Heart right ventricle (tissue), 16 donors: ENCODE measurements around the gene CA7. TPM values are rescaled to one million over a fixed set of nuclear protein-coding genes. Genes with fewer than 3 reads are reported as not detected.

ENCODE experiments used
- ATAC-seq, 8 donors: fragments of 200-7000 bp; cut with Tn5 transposase; one replicate each; pipeline ENCODE4 v1.9.1; 2020; ENCODE audit warnings: mild to moderate bottlenecking in 8 of 8, moderate library complexity in 8 of 8, moderate number of reproducible peaks in 1 of 8
- DNase-seq, 2 donors: peaks; one replicate each; pipeline ENCODE4 v3.0.0-alpha.2; 2020
- H3K27ac ChIP-seq, 10 donors: fragments of 200-600 bp; sonication (generic) in 2 of 10; one replicate each; pipeline versions ENCODE4 v1.5.0 to v1.8.0; 2020 to 2022; ENCODE audit warnings: mild to moderate bottlenecking in 3 of 10
- H3K27me3 ChIP-seq, 7 donors: fragments of 200-600 bp; one replicate each; pipeline ENCODE4 v1.8.0; 2021 to 2022; ENCODE audit warnings: mild to moderate bottlenecking in 2 of 7
- H3K36me3 ChIP-seq, 9 donors: fragments of 200-600 bp; sonication (generic) in 1 of 9; one replicate each; pipeline versions ENCODE4 v1.5.0 to v1.8.0; 2020 to 2022; ENCODE audit warnings: mild to moderate bottlenecking in 2 of 9
- H3K4me1 ChIP-seq, 9 donors: fragments of 200-600 bp; sonication (generic) in 1 of 9; one replicate each; pipeline versions ENCODE4 v1.5.0 to v1.8.0; 2020 to 2022; ENCODE audit warnings: mild to moderate bottlenecking in 4 of 9
- H3K4me3 ChIP-seq, 10 donors: fragments of 200-600 bp; sonication (generic) in 2 of 10; one replicate each; pipeline versions ENCODE4 v1.5.0 to v1.8.0; 2020 to 2022; ENCODE audit warnings: mild to moderate bottlenecking in 7 of 10, moderate library complexity in 2 of 10
- H3K9me3 ChIP-seq, 11 donors: fragments of 200-600 bp in 10 of 11; sonication (generic) in 2 of 11; one replicate each; pipeline versions ENCODE4 v1.5.0 to v1.8.0; 2013 to 2022; ENCODE audit warnings: mild to moderate bottlenecking in 2 of 11, control low read depth in 1 of 11, moderate library complexity in 1 of 11
- WGBS, 2 donors: extraction: QIAGEN DNeasy Blood & Tissue Kit; methylation state at CpG; one replicate each; pipeline ENCODE4 v1.1.7; 2013; ENCODE audit warnings: inconsistent platforms in 1 of 2; 5-methylcytosine and 5-hydroxymethylcytosine counted together
- intact Hi-C, 10 donors: fragments of 100-400 bp; cut with DNase I; formaldehyde crosslinking; loops; one replicate each; pipeline versions ENCODE4 v1.11.1 to v1.14.2; 2022
- polyA plus RNA-seq, 2 donors: library from polyadenylated mRNA; stranded (reverse); fragments of 200-250 nt; gene quantifications; one replicate each; pipeline ENCODE4 v1.2.3, GENCODE V29; 2013
- total RNA-seq, 10 donors: library from RNA; stranded (reverse); fragmentation: NEBNext Ultra II Directional in 3 of 10; extraction: Animal tissue kit (Norgen Biotek cat#: 25700) in 3 of 10; gene quantifications; one replicate each; pipeline versions ENCODE4 v1.2.1 to v1.2.4, GENCODE V29; 2021 to 2023
- TF ChIP-seq, protein P1 (sequence below), 9 donors: fragments of 200-600 bp; sonication (generic) in 2 of 9; IDR thresholded peaks; one replicate each; pipeline versions ENCODE4 v1.5.0 to v1.8.0; 2021 to 2022; ENCODE audit warnings: antibody characterized with exemption in 9 of 9, mild to moderate bottlenecking in 5 of 9, moderate library complexity in 1 of 9
- donor health status: Arrhythmogenic right ventricular cardiomyopathy.
- donor health status: ischemic (EF 13 %, LVEDD 7.1; RV severe dilation, severe dysfunction).
- donor health status: healthy with polysubstance abuse.
- donor health status: DM: no; HTN: yes; CAD: no.
- donor health status: DM: no; HTN: no; CAD: no.
- donor health status: ischemic (EF 25% LVEDD 6.9; RV normal size, moderate dysfunction).
- donor health status: ischemic (EF 25% LVEDD 5.7; RV mildly dilated, moderate dysfunction).
- donor health status: healthy.
- donor health status: DM: yes; HTN: yes; CAD: no.
- donor health status: Ischemic cardiomyopathy.
- donor health status: ischemic (EF 35%, LVEDD 5.7; RV mildly dilated, moderate dysfunction).
- donor health status: nonischemic (EF 11% LVEDD 7.7; RV severe dilation, severe dysfunction).
- donor health status: DM: yes; HTN: yes; CAD: no.
- donor health status: PGD.
- donor health status: ischemic (EF 29% LVEDD 5.4; RV normal size, mild dysfunction).
- donor health status: nonischemic (EF 23%, LVEDD 6.1; RV moderate dilation, normal function).

Gene CA7
- total and polyA plus RNA-seq, 12 donors, result not detected

- Histone ChIP-seq H3K4me1 (peaks cover 4 to 23% (median 12%) of the 10 kb centered on the region in 9 donors), H3K27me3 (peaks cover 10 to 48% (median 37%) of the 10 kb centered on the region in 7 donors), H3K36me3 (no peaks in the 10 kb centered on the region), H3K4me3 (no peak overlapping the region), H3K9me3 (peaks cover 0 to 9% (median 0%) of the 10 kb centered on the region in 11 donors), H3K27ac (no peak overlapping the region)
- TF ChIP-seq, protein P1, sequence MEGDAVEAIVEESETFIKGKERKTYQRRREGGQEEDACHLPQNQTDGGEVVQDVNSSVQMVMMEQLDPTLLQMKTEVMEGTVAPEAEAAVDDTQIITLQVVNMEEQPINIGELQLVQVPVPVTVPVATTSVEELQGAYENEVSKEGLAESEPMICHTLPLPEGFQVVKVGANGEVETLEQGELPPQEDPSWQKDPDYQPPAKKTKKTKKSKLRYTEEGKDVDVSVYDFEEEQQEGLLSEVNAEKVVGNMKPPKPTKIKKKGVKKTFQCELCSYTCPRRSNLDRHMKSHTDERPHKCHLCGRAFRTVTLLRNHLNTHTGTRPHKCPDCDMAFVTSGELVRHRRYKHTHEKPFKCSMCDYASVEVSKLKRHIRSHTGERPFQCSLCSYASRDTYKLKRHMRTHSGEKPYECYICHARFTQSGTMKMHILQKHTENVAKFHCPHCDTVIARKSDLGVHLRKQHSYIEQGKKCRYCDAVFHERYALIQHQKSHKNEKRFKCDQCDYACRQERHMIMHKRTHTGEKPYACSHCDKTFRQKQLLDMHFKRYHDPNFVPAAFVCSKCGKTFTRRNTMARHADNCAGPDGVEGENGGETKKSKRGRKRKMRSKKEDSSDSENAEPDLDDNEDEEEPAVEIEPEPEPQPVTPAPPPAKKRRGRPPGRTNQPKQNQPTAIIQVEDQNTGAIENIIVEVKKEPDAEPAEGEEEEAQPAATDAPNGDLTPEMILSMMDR (IDR thresholded peaks at IDR 0.05), result no peak
- ATAC-seq (peak in 1 of 8 donors; percentile 11), DNase-seq (no peak)
- intact Hi-C loops, result no loop called here
- WGBS, 2 donors, result 72 to 74% methylated on average over 7 of the region's 7 CpGs
These were observed 1.4 kb upstream of the CA7 start for GRCh38 chr16:66842765-66843164.

DNA sequence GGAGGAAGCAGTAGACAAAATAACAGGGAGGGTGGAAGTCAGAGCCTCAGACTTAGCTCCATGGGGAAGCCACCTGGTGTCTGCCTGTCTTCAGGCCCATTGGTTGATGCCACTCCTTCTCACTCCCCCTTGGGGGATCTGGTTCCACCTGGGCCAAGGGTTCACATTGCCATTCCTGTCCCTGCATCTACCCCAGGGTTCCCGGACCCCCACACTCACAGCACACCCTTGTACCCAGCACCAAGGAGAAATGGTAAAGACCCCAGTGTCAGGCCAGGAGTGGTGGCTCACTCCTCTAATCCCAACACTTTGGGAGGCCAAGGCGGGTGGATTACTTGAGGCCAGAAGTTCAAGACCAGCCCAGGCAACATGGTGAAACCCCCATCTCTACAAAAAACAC, 1.0 kb upstream of the CA7 start:
- 94 to 97% methylated on average over 2 of the region's 2 CpGs for WGBS, 2 donors
- ATAC-seq, result no peak
- intact Hi-C loops, result no loop called here
- Histone ChIP-seq H3K36me3 (no peaks in the 10 kb centered on the region), H3K27ac (no peak overlapping the region), H3K27me3 (peaks cover 10 to 52% (median 39%) of the 10 kb centered on the region in 7 donors), H3K4me1 (peaks cover 4 to 23% (median 12%) of the 10 kb centered on the region in 9 donors), H3K4me3 (no peak overlapping the region), H3K9me3 (peaks cover 0 to 7% (median 0%) of the 10 kb centered on the region in 11 donors)
- no peak for DNase-seq
- TF ChIP-seq, protein P1 (IDR thresholded peaks at IDR 0.05), result no peak

DNA sequence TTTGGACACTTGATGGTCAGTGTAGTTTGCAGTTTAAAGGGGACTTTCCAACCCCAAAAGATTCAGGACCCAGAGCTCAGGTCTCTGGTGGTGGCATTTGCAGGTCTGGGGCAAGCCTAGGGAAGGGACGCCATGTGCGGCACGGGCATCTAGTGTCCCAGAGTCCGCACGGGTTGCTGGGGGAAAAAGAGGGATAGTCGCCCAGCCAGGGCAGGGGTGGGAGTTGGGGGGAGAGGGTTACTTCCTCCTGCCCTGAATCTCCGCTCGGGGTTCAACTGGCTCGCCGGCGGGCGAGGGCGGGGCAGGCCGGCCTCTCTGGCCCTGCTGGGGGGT, 239 bp upstream of the CA7 start:
- DNase-seq, result no peak
- WGBS, 2 donors, result 15 to 21% methylated on average over 13 to 14 of the region's 14 CpGs
- Histone ChIP-seq H3K4me1 (peaks cover 4 to 23% (median 12%) of the 10 kb centered on the region in 9 donors), H3K9me3 (no peaks in the 10 kb centered on the region), H3K36me3 (no peaks in the 10 kb centered on the region), H3K4me3 (peak overlapping the region; percentile 35 to 59 (median 46)), H3K27me3 (peaks cover 10 to 52% (median 39%) of the 10 kb centered on the region in 7 donors), H3K27ac (no peak overlapping the region)
- peak in 4 of 8 donors; percentile 11 to 32 (median 21) for ATAC-seq
- TF ChIP-seq, protein P1 (IDR thresholded peaks at IDR 0.05), result no peak
- intact Hi-C loops, result no loop called here

DNA sequence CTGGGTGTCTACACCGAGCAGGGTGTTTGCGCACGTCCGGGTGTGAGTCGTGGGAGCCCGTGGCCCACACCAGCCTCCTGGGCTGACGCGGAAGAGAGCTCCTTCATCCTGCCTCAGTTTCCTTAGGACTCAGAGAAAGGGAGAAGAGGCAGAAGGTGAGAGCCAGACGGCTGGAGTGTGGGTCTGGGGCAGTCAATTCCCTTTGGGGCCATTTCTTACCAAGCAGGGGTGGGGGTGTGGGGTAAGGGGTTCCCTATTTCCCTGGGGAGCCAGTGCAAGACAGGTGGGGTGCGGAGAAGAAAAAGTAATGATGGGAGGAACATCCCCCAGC, 831 bp downstream of the CA7 start:
- Histone ChIP-seq H3K4me1 (peaks cover 4 to 23% (median 12%) of the 10 kb centered on the region in 9 donors), H3K27me3 (peaks cover 10 to 52% (median 39%) of the 10 kb centered on the region in 7 donors), H3K27ac (no peak overlapping the region), H3K4me3 (peak overlapping the region; percentile 35 to 59 (median 46)), H3K9me3 (no peaks in the 10 kb centered on the region), H3K36me3 (no peaks in the 10 kb centered on the region)
- WGBS, 2 donors, result 12 to 14% methylated on average over 10 of the region's 10 CpGs
- DNase-seq, result no peak
- ATAC-seq, result peak in 1 of 8 donors; percentile 19
- TF ChIP-seq, protein P1 (IDR thresholded peaks at IDR 0.05), result no peak
- intact Hi-C loops, result no loop called here
